ENCODE results near the gene PID1.

Gene PID1

DNA sequence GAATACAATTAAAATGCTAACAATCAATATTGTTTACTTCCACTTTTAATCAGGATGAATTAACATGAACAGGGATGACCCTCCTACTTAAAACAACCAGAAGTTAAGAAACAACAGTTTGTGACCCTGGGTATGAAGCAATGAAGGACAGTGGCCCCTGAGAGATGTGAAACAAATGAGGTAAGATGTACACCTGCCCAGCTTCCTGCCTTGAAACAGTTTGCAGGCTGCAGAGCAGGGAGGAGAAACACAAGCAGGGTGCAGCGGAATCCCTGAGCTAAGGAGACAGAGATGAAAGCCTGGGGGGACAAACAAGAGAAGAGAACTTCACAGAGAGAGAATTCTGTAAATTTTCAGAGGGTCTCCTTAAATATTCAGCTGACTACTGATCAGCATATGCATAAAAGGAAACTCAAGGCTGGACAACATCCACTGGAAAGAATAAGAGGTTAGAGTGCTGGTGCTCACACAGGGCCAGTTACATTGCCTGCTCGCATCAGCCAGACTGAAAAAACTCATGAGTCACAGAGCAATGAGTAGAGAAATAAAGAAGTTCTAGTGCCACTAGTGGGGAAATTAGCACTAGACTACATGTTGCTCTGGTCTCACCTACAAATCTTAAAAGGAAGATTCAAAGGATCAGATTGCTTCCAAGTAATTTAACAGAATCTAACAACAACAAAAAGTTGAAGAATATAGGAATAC is 106.4 kb downstream of the PID1 start:
- no peak for DNase-seq (ENCODE audit: low spot score)

DNA sequence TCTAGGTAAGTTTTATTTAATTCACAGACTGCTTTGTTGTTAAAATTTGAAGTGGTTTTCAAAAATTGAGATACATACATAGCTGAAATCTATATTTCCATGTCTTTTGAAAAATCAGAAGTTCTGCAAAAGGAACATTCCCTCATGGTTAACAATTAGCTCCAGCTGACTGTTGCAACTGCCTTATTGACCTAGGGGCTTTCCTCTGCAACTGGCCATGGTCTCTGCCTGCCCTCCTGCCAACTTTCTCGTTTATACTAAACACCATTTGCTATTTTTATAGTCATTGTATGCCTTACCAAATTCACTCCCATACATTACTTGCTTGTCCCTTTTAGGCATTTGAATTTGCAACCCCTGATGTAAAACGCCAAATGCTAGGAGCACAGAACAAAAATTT is 107.2 kb downstream of the PID1 start:
- no peak for DNase-seq (ENCODE audit: low spot score)

DNA sequence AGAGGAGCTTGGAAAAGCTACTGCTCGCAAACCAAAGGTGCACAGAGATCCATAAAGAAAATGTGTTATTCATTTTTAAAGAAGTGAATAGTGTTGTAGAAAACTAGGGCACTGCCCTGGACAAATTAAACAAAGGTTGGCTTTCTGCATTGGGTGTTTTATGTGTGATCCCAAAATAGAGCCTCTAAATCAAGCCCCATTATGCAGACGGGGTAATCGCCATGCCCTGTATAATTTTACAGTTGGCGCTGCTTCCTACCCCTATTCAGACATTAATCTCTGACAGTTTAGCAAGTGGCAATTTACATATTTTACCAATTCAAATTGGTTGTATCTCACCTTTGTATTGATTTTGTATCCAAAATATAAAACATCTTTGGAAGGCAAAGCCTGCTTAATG is 109.1 kb downstream of the PID1 start:
- DNase-seq (ENCODE audit: low spot score), result no peak

DNA sequence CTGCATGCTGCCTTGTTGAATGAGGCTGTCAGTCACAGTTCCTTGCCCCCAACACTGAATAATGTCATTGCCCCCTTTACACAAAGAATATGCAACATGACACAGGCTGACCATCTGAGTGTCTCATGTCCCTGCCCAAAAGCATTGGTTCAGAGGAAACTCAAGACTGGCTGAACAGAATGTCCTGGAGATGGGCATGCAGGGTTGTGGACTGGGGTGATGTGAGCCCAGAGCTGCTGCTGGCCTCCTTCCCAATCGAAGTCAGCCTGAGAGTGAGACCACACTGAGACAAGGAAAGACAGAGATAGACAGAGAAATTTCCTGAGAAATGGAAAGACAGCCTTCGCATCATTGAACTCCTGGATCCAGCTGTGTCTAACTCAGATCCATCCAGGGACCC is 110.1 kb downstream of the PID1 start:
- DNase-seq (ENCODE audit: low spot score), result no peak

- no peak for DNase-seq (ENCODE audit: low spot score)
Observed at GRCh38 chr2:229160180-229160579, 110.9 kb downstream of the PID1 start.

DNA sequence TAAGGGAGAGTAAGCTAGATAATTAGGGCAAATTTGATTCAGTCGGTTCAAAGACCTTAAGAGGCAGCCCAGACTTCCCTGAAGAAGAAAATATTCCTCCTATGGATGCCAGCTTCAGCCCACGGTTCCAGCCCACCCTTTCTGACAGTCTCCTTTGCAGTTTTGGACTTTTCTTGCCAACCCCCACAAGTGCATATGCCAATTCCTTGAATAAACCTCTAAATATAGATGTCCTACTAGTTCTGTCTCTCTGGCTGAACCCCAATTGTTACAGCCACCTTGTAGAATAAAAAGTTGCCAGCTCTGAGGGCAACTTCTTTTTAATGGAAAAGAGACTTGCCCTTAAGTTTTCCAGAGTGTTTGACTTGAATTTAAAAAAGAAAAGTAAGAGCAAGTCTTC is 111.7 kb downstream of the PID1 start:
- no peak for DNase-seq (ENCODE audit: low spot score)

- no peak for DNase-seq (ENCODE audit: low spot score)
Observed at GRCh38 chr2:229154381-229154780, 116.7 kb downstream of the PID1 start.

DNA sequence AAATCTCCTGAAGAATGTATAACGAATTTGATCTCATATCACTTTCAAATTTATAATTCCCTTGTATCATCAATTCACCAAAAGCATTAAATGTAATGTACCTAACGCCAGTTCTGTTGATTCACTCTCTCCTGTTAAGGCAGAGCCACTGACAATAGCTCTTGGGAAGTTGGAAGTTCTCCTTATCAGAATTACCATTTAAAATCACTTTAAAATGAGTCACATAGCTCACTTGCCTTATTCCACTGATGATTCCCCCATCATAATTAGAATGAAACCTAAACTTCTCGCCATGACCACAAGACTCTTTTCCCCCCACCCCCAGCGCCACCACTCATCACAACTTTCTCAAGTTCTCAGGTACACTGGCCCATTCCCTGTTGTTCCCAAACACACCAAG is 117.1 kb downstream of the PID1 start:
- DNase-seq (ENCODE audit: low spot score), result no peak

- no peak for DNase-seq (ENCODE audit: low spot score)
Observed at GRCh38 chr2:229153267-229153666, 117.8 kb downstream of the PID1 start.

DNA sequence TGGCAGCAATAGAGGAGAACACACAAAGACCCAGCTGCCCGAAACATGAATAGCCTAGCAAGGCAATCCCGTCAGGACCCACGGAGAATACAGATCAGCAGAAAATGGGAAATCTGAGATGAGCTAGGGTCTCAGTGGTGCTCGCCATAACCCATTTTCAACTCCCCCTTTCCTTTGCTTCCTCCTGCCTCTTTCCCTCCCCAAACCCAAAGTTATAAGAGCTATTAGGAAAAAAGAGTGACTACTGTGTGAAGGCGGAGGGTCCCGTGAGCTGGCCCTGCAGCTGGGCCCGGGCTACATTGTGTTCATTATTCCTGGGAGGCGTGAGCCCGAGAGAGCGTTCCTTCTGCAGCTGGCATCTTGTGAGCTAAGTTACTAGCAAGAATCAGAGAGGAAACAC is 118.4 kb downstream of the PID1 start:
- DNase-seq (ENCODE audit: low spot score), result no peak

DNA sequence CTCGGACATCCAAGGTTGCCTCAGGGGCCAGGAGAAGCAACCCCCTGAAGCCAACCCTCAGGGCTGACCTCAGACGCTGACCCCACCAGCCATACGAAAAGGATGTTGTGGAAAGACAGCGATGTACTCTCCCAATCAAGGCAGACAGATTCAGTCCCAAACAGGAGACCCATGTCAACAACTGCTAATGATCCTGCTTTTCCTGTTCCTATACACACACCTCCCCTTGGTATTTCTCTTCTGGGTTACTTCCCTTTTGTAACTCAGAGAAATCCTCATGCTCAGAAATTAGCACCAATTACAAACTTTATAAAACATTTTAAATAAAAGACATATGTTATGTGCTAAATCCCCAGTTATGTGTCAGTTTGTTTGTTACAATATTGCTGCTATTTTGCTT is 120.8 kb downstream of the PID1 start:
- no peak for DNase-seq (ENCODE audit: low spot score)

- no peak for DNase-seq (ENCODE audit: low spot score)
Observed at GRCh38 chr2:229141424-229142025, 129.6 kb downstream of the PID1 start.

DNA sequence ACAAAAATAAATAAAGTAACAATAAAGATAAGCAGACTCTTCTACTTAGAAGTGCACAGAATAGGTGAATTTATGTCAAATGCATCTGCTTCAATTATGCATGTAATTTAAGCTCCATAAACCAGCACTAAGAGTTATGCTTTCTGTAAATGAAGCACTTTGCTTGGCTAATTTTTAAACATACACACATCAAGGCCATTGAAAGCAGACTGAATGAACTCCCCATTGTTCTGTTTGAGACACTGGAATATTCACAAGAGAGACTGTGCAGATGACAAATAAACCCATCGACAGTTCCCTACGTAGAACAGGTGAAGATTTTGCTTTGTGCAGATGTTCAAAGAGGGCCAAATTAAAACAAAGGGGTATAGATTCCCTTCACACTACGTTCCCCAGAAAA is 133.4 kb downstream of the PID1 start:
- no peak for DNase-seq (ENCODE audit: low spot score)

DNA sequence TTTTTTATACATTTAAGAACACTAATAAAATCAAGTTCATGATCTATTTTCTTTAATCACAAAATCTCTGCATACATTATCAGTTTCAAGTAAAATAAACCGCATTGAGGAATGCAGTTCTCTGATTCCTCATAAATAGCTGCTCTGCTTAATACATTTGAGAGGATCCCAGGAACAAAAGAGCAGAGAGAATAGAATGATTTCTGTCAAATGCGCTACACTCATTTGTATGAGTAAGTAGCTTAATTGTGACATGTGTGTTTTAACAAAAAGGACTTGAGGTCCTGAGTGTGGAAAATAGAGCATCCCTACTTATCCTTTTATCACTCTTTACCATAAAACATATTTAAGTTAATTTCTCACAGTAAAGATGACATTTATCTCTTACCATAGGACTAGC is 134.0 kb downstream of the PID1 start:
- DNase-seq (ENCODE audit: low spot score), result no peak

GRCh38 chr2:229133155-229133772 is 137.8 kb downstream of the PID1 start:
- DNase-seq (ENCODE audit: low spot score), result peak; percentile 47

GRCh38 chr2:229132236-229132635 is 138.9 kb downstream of the PID1 start:
- no peak for DNase-seq (ENCODE audit: low spot score)

DNA sequence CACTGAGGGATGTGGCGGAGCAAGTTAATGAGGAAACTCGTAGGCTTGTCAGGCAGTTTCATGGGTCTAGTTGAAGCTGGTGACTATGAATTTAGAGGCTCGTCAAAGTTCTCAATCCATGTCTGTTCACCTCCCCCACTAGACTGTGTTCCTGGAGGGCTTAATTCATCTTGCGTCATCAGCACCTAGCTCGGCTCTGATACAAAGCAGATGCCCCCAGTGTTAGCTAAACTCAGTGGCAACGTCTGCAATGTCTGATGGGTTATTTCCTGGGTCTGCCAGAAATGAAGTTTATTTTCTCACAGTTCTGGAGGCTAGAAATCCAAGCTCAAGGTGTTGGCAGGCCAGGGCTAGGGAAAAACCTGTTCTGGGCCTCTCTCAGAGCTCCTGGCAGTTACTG is 140.6 kb downstream of the PID1 start:
- no peak for DNase-seq (ENCODE audit: low spot score)

DNA sequence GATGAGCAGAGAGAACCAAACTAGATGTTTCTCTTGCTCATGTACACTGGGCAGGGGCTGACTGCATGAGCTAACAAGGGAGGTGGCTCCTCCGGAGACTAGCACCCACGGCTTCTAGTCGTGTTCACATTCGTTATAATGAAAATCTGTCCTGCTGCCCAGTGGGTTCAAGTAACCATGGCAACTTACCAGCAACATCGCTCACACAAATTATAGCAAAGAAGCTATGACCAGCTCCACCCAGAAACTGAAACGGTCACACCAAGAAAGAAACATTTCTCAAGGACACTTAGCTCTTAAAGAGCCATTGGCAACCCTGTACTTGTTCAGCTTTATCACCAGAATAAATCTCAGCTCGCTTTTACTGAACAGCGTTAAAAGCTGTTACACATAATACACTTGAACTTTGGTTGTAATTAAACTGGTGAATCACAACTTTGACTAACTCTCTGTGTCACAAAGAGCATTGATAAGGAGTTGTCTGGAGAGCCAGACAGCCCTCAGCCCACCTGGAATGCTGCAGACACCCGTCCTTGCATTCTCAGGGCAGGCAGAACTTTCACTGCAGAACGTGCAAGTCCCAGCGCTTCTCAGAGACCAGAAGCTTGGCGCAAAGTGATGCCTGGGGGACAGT is 141.2 kb downstream of the PID1 start:
- DNase-seq (ENCODE audit: low spot score), result no peak

- DNase-seq (ENCODE audit: low spot score), result no peak
Observed at GRCh38 chr2:229127471-229127870, 143.6 kb downstream of the PID1 start.

GRCh38 chr2:229126066-229126465 is 145.0 kb downstream of the PID1 start:
- no peak for DNase-seq (ENCODE audit: low spot score)

DNA sequence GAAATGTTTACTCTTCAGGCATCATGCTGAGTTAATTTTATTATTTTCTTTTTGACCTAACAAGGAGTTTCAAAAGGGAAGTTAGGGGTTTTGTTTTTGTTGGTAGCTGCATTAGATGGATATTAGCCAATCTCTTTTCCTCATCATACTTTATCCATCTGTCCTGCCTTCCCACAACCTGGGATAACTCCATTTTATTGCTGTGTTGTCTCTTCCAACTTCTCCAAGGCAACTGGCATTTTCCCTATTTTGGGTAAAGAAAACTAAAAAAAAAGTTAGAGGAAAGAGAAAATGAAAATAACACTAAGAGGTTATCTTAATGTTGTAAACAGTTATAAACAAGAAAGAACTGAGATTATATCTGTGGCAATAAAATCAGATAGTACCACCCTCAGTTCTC is 147.0 kb downstream of the PID1 start:
- no peak for DNase-seq (ENCODE audit: low spot score)

DNA sequence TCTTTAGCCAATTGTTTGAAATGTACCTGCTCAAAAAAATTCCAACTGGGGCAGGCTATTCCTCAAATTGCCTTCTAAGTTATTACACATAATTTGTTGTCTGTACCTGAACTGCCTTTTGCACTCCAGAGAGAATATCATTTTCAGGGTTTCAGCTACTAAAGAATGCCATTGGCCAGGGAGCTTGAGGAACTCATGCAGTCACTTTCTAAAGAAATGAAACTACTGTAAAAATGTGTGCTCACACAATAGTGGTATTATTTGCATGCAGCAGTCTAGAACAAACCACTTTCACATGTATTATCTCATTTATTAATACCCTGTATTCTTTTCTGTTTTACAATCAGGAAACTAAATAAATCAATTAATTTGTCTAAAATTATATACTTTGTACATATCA is 152.2 kb downstream of the PID1 start:
- DNase-seq (ENCODE audit: low spot score), result no peak

- no peak for DNase-seq (ENCODE audit: low spot score)
Observed at GRCh38 chr2:229118336-229118735, 152.8 kb downstream of the PID1 start.

All from SW480 (cell line).